AG09319 (cell line): ENCODE results near the gene AP1S3.

Experiments
- DNase-seq: peaks from one replicate; pipeline ENCODE4 v3.0.0-alpha.2; 2010; ENCODE audit warnings: low read depth; ENCODE audit errors: extremely low read depth
- CTCF ChIP-seq: IDR thresholded peaks from 2 replicates; pipeline ENCODE4 v1.5.1; 2011; ENCODE audit warnings: low read depth, mild to moderate bottlenecking, inconsistent platforms, low read length, moderate library complexity

AP1S3 gene

GRCh38 chr2:223829128-223829527 is 8.3 kb downstream of the AP1S3 start:
- TF ChIP-seq CTCF, result no peak
- no peak for DNase-seq

DNA sequence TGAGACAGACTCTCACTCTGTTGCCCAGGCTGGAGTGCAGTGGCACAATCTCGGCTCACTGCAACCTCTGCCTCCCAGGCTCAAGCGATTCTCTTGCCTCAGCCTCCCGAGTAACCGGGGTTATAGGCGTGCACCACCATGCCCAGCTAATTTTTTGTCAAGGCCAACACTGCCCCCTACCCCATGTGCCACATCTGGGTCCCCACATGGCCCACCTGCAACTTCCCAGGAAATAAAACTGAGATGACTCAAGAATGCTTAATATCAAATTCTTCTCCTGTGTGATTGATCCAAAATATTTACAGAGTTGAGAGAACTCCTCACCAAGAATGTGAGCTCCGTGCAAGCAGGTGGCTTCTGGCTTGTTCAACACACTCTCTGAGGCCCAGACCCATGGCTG is 9.1 kb downstream of the AP1S3 start:
- TF ChIP-seq CTCF, result no peak
- DNase-seq, result no peak

DNA sequence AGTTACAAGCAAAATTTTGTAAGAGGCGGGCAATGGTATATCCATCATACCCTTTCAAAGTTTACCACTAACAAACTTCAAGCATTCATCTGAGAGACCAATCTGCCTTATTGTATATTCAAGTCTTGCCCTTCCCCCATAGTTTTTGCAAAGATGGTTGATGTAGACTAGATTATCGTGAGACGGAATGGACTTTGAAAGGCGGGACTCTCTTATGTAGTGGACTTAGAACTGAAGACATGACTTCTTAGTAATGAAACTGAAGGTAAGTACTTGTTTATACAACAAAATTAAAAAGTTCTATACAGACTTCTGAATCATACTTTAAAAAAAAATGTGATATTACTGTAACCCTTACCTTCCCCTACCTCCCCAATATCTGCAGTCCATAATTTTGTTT is 10.4 kb downstream of the AP1S3 start:
- TF ChIP-seq CTCF, result no peak
- no peak for DNase-seq

- no peak for TF ChIP-seq CTCF
- DNase-seq, result no peak
These were observed 13.1 kb downstream of the AP1S3 start for GRCh38 chr2:223824301-223824700.

- DNase-seq, result no peak
These were observed 14.6 kb downstream of the AP1S3 start for GRCh38 chr2:223822818-223823217.

DNA sequence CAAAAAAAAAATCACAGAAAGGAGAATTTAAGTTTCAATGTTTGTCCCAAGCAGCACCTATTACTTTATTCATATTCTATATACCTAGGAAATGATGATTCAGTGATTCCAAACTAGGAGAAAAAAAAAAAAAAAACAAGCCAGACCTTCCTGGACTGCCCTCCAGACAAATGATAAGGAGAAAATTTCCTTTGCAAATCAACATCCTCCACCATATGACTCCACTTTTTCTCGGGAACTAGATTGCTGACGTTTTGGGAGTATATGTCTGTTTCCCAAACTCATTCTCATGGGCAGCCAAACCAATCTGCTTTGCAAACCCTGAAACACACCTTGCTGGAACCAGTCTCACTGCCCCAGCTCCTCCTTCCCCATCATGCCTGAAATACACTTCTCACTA is 16.8 kb downstream of the AP1S3 start:
- no peak for DNase-seq
- TF ChIP-seq CTCF, result no peak

More at GRCh38 chr2:223822818-223823217, 14.6 kb downstream of the AP1S3 start:
- no peak for TF ChIP-seq CTCF

DNA sequence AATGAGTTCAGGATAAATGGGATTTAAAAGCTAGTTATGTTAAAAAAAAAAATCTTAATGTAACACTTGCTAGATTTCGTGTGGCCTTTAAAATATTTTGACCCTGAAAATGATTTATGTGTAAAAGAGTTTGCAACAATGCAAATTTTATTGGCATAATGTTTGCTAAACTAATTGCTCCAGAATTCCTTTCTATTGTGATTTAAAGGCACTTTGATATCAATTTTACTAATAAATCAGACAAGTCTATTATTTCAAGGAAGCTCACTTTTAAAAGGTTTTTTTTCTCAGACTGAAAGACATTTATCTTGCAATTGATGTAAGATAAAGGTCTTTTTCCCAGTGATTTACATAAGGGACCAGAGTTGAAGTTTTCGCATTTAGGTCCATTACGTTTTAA is 17.5 kb downstream of the AP1S3 start:
- no peak for DNase-seq
- no peak for TF ChIP-seq CTCF
